Upper lobe of left lung (tissue), 6 donors: ENCODE data around the gene PKNOX2. TPM values are rescaled to one million over a fixed set of nuclear protein-coding genes. Genes with fewer than 3 reads are reported as not detected.

Source experiments
- ATAC-seq, 2 donors: fragments of 200-7000 bp; cut with Tn5 transposase; one replicate each; pipeline ENCODE4 v1.9.1; 2022; ENCODE audit warnings: mild to moderate bottlenecking in 2 of 2, moderate library complexity in 2 of 2; ENCODE audit not compliant: low FRiP score in 2 of 2
- DNase-seq, 2 donors: peaks; one replicate each; pipeline ENCODE4 v3.0.0-alpha.2; 2019 to 2020
- H3K27ac ChIP-seq, 4 donors: fragments of 200-600 bp; sonication (generic); one replicate each; pipeline ENCODE4 v1.5.1; 2016 to 2019
- H3K27me3 ChIP-seq, 4 donors: fragments of 200-600 bp; sonication (generic); one replicate each; pipeline ENCODE4 v1.5.1; 2017 to 2019
- H3K36me3 ChIP-seq, 4 donors: fragments of 200-600 bp; sonication (generic); one replicate each; pipeline ENCODE4 v1.5.1; 2016 to 2019
- H3K4me1 ChIP-seq, 4 donors: fragments of 200-600 bp; sonication (generic); one replicate each; pipeline ENCODE4 v1.5.1; 2018 to 2019
- H3K4me3 ChIP-seq, 4 donors: fragments of 200-600 bp; sonication (generic); one replicate each; pipeline ENCODE4 v1.5.1; 2017 to 2019; ENCODE audit warnings: mild to moderate bottlenecking in 2 of 4, moderate library complexity in 1 of 4
- H3K9me3 ChIP-seq, 4 donors: fragments of 200-600 bp; sonication (generic); one replicate each; pipeline ENCODE4 v1.5.1; 2018 to 2019
- CTCF ChIP-seq, 6 experiments: fragments of 450-650 bp in 4 of 6; fragments of 200-600 bp in 2 of 6; sonication (generic) in 2 of 6; IDR thresholded peaks; one replicate each; pipeline ENCODE4 v1.5.1; 2016 to 2019; ENCODE audit warnings: antibody characterized with exemption in 6 of 6
- EP300 ChIP-seq, 4 donors: sonication (generic); formaldehyde crosslinking; IDR thresholded peaks; one replicate each; pipeline ENCODE4 v1.5.1; 2017; ENCODE audit warnings: antibody characterized with exemption in 4 of 4, control low read depth in 2 of 4
- POLR2A ChIP-seq, 4 donors: fragments of 450-650 bp; IDR thresholded peaks; one replicate each; pipeline ENCODE4 v1.5.1; 2016 to 2017; ENCODE audit warnings: antibody characterized with exemption in 4 of 4, mild to moderate bottlenecking in 2 of 4
- POLR2AphosphoS5 ChIP-seq, 2 donors: sonication (generic); formaldehyde crosslinking; IDR thresholded peaks; one replicate each; pipeline ENCODE4 v1.5.1; 2017; ENCODE audit warnings: antibody characterized with exemption in 2 of 2
- WGBS, 2 donors: methylation state at CpG; one replicate each; pipeline ENCODE4 v1.1.5; 2017 to 2018; 5-methylcytosine and 5-hydroxymethylcytosine counted together
- total RNA-seq, 6 donors: library from RNA; depleted of rRNA in 4 of 6; stranded (reverse); fragments of >200 nt in 4 of 6; gene quantifications; one replicate each; pipeline versions ENCODE4 v1.1.0 to v1.2.1, GENCODE V29; 2016 to 2021
- donor health status: DM: no; HTN: no; CAD: no; lungs with moderate emphysema.
- donor health status: DM: no; HTN: yes; CAD: no; lungs with severe emphysema.

Gene PKNOX2
- total RNA-seq, 6 donors from 2014 or later, result 2.9 to 15.5 (median 8.4) TPM

- no peak for TF ChIP-seq CTCF (IDR thresholded peaks at IDR 0.05)
- TF ChIP-seq EP300 (IDR thresholded peaks at IDR 0.05), result no peak
- TF ChIP-seq POLR2AphosphoS5 (IDR thresholded peaks at IDR 0.05), result no peak
- TF ChIP-seq POLR2A (IDR thresholded peaks at IDR 0.05), result no peak
- no peak overlapping the region for H3K27ac ChIP-seq
Measured at GRCh38 chr11:125320347-125321076, 156.0 kb downstream of the PKNOX2 start.

GRCh38 chr11:125322289-125322688 is 157.7 kb downstream of the PKNOX2 start:
- Histone ChIP-seq H3K9me3 (no peaks in the 10 kb centered on the region), H3K27me3 (no peaks in the 10 kb centered on the region), H3K27ac (no peak overlapping the region), H3K36me3 (no peaks in the 10 kb centered on the region), H3K4me1 (no peaks in the 10 kb centered on the region), H3K4me3 (no peak overlapping the region)
- DNase-seq, result no peak
- no peak for TF ChIP-seq EP300 (IDR thresholded peaks at IDR 0.05)
- no peak for TF ChIP-seq CTCF (IDR thresholded peaks at IDR 0.05)
- no peak for TF ChIP-seq POLR2AphosphoS5 (IDR thresholded peaks at IDR 0.05)
- no peak for TF ChIP-seq POLR2A (IDR thresholded peaks at IDR 0.05)
- 78 to 88% methylated on average over 6 to 8 of the region's 8 CpGs for WGBS, 2 donors
- ATAC-seq, result no peak

More at GRCh38 chr11:125320347-125321076, 156.0 kb downstream of the PKNOX2 start:
- 69 to 91% methylated on average over 4 of the region's 4 CpGs for WGBS, 2 donors
- Histone ChIP-seq H3K27me3 (no peaks in the 10 kb centered on the region), H3K36me3 (no peaks in the 10 kb centered on the region), H3K4me1 (no peaks in the 10 kb centered on the region), H3K4me3 (no peak overlapping the region), H3K9me3 (no peaks in the 10 kb centered on the region)
- no peak for ATAC-seq
- no peak for DNase-seq

- Histone ChIP-seq H3K4me3 (no peak overlapping the region), H3K9me3 (no peaks in the 10 kb centered on the region), H3K36me3 (no peaks in the 10 kb centered on the region), H3K4me1 (no peaks in the 10 kb centered on the region), H3K27me3 (no peaks in the 10 kb centered on the region), H3K27ac (no peak overlapping the region)
- WGBS, 2 donors, result 88% methylated on average over 3 of the region's 3 CpGs
- no peak for TF ChIP-seq POLR2AphosphoS5 (IDR thresholded peaks at IDR 0.05)
- TF ChIP-seq EP300 (IDR thresholded peaks at IDR 0.05), result no peak
- no peak for TF ChIP-seq POLR2A (IDR thresholded peaks at IDR 0.05)
- no peak for TF ChIP-seq CTCF (IDR thresholded peaks at IDR 0.05)
- DNase-seq, result no peak
- no peak for ATAC-seq
Measured at GRCh38 chr11:125325196-125325595, 160.6 kb downstream of the PKNOX2 start.

- Histone ChIP-seq H3K4me3 (no peak overlapping the region), H3K36me3 (no peaks in the 10 kb centered on the region), H3K9me3 (no peaks in the 10 kb centered on the region), H3K4me1 (no peaks in the 10 kb centered on the region), H3K27me3 (no peaks in the 10 kb centered on the region), H3K27ac (no peak overlapping the region)
- no peak for DNase-seq
- TF ChIP-seq POLR2AphosphoS5 (IDR thresholded peaks at IDR 0.05), result no peak
- no peak for TF ChIP-seq CTCF (IDR thresholded peaks at IDR 0.05)
- no peak for TF ChIP-seq EP300 (IDR thresholded peaks at IDR 0.05)
- no peak for TF ChIP-seq POLR2A (IDR thresholded peaks at IDR 0.05)
- ATAC-seq, result no peak
- WGBS, 2 donors, result 89 to 93% methylated on average over 4 of the region's 4 CpGs
Measured at GRCh38 chr11:125326126-125326525, 161.6 kb downstream of the PKNOX2 start.
